HEK293 (cell line): ENCODE measurements around the gene SCAF1.

Experiments
- CTCF ChIA-PET: fragments of 350-600 bp; formaldehyde crosslinking; extraction: SDS; loops from one replicate; lab custom pipeline; 2021; ENCODE audit warnings: antibody characterized with exemption; lab: Yijun Ruan, JAX
- POLR2A ChIA-PET: fragments of 300-600 bp; formaldehyde crosslinking; extraction: SDS; loops from one replicate; lab custom pipeline; 2020; ENCODE audit warnings: antibody characterized with exemption, inconsistent platforms; lab: Yijun Ruan, JAX
- H3K27ac ChIP-seq: fragments of 200-500 bp; sonication (Bioruptor generic); 2 replicates; pipeline ENCODE4 v1.5.1; 2014; ENCODE audit warnings: low read depth, low read length, control low read depth, inconsistent platforms; ENCODE audit errors: extremely low read depth
- H3K36me3 ChIP-seq, 2 experiments: fragments of 200-500 bp in 1 of 2; sonication (Bioruptor generic) in 1 of 2; 1 replicate in 1 of 2; 2 replicates in 1 of 2; pipeline ENCODE4 v1.5.1; 2014 to 2017; ENCODE audit warnings: inconsistent platforms in 2 of 2, low read length in 2 of 2; ENCODE audit not compliant: control insufficient read depth in 2 of 2, insufficient read depth in 1 of 2
- H3K4me1 ChIP-seq: fragments of 200-500 bp; sonication (Bioruptor generic); 2 replicates; pipeline ENCODE4 v1.5.1; 2014; ENCODE audit warnings: mild to moderate bottlenecking, low read length, inconsistent platforms; ENCODE audit not compliant: control insufficient read depth, insufficient read depth
- H3K4me3 ChIP-seq: 2 replicates; pipeline ENCODE4 v1.5.1; 2011; ENCODE audit warnings: low read depth, mild to moderate bottlenecking, control low read depth, low read length, moderate library complexity
- H3K9me3 ChIP-seq: fragments of 200-500 bp; sonication (Bioruptor generic); 2 replicates; pipeline ENCODE4 v1.5.1; 2014; ENCODE audit warnings: low read depth, low read length, inconsistent platforms; ENCODE audit not compliant: control insufficient read depth, insufficient read depth
- EGR2 ChIP-seq: fragments of 450-650 bp; formaldehyde crosslinking; IDR thresholded peaks from 2 replicates; pipeline ENCODE4 v1.5.1; 2016; ENCODE audit warnings: low read depth, missing biosample characterization, missing genetic modification characterization
- KLF1 ChIP-seq: fragments of 450-650 bp; formaldehyde crosslinking; IDR thresholded peaks from 2 replicates; pipeline ENCODE4 v1.5.1; 2016; ENCODE audit warnings: missing biosample characterization, missing genetic modification characterization
- TCF7L2 ChIP-seq: IDR thresholded peaks from 2 replicates; pipeline ENCODE4 v1.6.1; 2011; ENCODE audit warnings: low read depth, mild to moderate bottlenecking, inconsistent platforms, low read length, moderate library complexity, borderline replicate concordance
- YY2 ChIP-seq: fragments of 450-650 bp; formaldehyde crosslinking; IDR thresholded peaks from 2 replicates; pipeline ENCODE4 v1.5.1; 2016; ENCODE audit warnings: missing biosample characterization, missing genetic modification characterization
- ZFHX2 ChIP-seq: fragments of 450-650 bp; formaldehyde crosslinking; conservative IDR thresholded peaks from 2 replicates; pipeline ENCODE4 v1.5.1; 2016; ENCODE audit warnings: missing biosample characterization, missing genetic modification characterization
- ZNF155 ChIP-seq: fragments of 450-650 bp; formaldehyde crosslinking; IDR thresholded peaks from 2 replicates; pipeline ENCODE4 v1.5.1; 2016; ENCODE audit warnings: missing biosample characterization, missing genetic modification characterization
- ZNF211 ChIP-seq: fragments of 450-650 bp; formaldehyde crosslinking; IDR thresholded peaks from 2 replicates; pipeline ENCODE4 v1.5.1; 2016; ENCODE audit warnings: low read depth, missing biosample characterization, missing genetic modification characterization
- ZNF214 ChIP-seq: fragments of 450-650 bp; formaldehyde crosslinking; IDR thresholded peaks from 2 replicates; pipeline ENCODE4 v1.5.1; 2017; ENCODE audit warnings: missing biosample characterization, mild to moderate bottlenecking, missing genetic modification characterization, borderline replicate concordance
- ZNF335 ChIP-seq: fragments of 450-650 bp; formaldehyde crosslinking; conservative IDR thresholded peaks from 2 replicates; pipeline ENCODE4 v1.5.1; 2016; ENCODE audit warnings: missing biosample characterization, missing genetic modification characterization
- ZNF354C ChIP-seq: fragments of 450-650 bp; formaldehyde crosslinking; IDR thresholded peaks from 2 replicates; pipeline ENCODE4 v1.5.1; 2016; ENCODE audit warnings: missing biosample characterization, missing genetic modification characterization, low read depth, borderline replicate concordance
- ZNF549 ChIP-seq: fragments of 450-650 bp; IDR thresholded peaks from 2 replicates; pipeline ENCODE4 v1.5.1; 2018; ENCODE audit warnings: missing biosample characterization, missing genetic modification characterization, mild to moderate bottlenecking, inconsistent platforms, moderate library complexity
- ZNF623 ChIP-seq: fragments of 450-650 bp; formaldehyde crosslinking; IDR thresholded peaks from 2 replicates; pipeline ENCODE4 v1.5.1; 2016; ENCODE audit warnings: missing biosample characterization, missing genetic modification characterization
- ZNF629 ChIP-seq: fragments of 450-650 bp; formaldehyde crosslinking; IDR thresholded peaks from 2 replicates; pipeline ENCODE4 v1.5.1; 2017; ENCODE audit warnings: missing biosample characterization, missing genetic modification characterization
- ZNF677 ChIP-seq: fragments of 450-650 bp; IDR thresholded peaks from 2 replicates; pipeline ENCODE4 v1.5.0; 2018; ENCODE audit warnings: missing biosample characterization, mild to moderate bottlenecking, missing genetic modification characterization, moderate library complexity

The SCAF1 gene

DNA sequence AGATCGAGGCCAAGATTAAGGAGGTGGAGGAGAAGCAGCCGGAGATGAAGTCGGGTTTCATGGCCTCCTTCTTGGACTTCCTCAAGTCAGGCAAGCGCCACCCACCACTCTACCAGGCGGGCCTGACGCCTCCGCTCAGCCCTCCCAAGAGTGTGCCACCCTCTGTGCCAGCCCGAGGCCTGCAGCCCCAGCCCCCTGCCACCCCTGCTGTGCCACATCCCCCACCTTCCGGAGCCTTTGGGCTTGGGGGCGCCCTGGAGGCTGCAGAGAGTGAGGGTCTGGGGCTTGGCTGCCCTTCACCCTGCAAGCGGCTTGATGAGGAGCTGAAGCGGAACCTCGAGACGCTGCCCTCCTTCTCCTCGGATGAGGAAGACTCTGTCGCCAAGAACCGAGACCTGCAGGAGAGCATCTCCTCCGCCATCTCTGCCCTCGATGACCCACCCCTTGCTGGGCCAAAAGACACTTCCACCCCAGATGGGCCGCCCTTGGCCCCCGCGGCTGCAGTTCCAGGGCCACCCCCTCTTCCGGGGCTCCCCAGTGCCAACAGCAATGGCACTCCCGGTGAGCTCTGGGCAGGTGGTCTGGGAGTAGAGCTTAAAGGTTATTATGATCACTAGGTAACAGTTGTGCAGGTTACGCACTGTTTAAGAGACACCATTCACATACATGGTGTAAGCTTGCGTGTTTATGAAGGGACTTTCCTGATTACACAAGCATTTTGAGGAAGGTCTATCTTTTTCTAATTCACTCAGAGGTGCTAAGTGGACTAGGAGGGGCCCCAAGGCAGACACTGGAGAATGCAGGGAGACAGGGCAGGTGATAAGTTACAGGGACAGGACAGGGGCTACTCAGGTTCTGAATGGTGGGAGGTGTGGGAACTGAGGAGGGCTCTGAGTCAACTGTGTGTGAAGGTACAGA lies 42.4 kb upstream of the SCAF1 start:
- Histone ChIP-seq H3K36me3 (peaks cover 67 to 85% of the 10 kb centered on the region in 2 experiments), H3K4me3 (no peak overlapping the region), H3K9me3 (no peaks in the 10 kb centered on the region), H3K4me1 (no peaks in the 10 kb centered on the region), H3K27ac (no peak overlapping the region)
- TF ChIP-seq ZNF214 (tag by site-specific recombination) (no peak), ZNF335 (tag by site-specific recombination) (no peak), EGR2 (0 out of 2 replicates have a peak, but pooled peaks have one; percentile 28)
- ChIA-PET POLR2A (interaction anchor here (0.6 to 0.9 kb wide), 2 partner anchors 9 to 483 kb away, joined by 4 to 5 read pairs; no protein-coding TSS in a partner anchor), CTCF (interaction anchor here (0.7 kb wide), 1 partner anchor 33 kb away, joined by 3 read pairs; no protein-coding TSS in a partner anchor)

DNA sequence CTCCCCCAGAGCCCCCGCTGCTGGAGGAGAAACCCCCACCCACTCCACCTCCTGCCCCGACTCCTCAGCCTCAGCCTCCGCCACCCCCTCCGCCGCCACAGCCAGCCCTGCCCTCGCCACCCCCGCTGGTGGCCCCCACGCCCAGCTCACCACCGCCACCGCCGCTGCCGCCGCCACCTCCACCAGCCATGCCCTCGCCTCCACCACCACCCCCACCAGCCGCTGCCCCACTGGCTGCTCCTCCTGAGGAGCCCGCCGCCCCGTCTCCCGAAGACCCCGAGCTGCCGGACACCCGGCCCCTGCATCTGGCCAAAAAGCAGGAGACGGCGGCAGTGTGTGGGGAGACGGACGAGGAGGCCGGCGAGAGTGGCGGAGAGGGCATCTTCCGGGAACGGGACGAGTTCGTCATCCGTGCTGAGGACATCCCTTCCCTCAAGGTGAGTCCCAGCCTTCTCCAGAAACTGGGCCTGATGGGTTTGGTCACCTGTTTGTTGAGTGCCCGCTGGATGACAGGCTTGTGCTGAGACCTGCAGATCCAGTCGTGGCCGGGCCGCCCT lies 40.4 kb upstream of the SCAF1 start:
- H3K27ac ChIP-seq = no peak overlapping the region
- no peak overlapping the region for H3K4me3 ChIP-seq
- CTCF ChIA-PET = no interaction called here
- no peaks in the 10 kb centered on the region for H3K9me3 ChIP-seq
- H3K36me3 ChIP-seq = peaks cover 79 to 81% of the 10 kb centered on the region in 2 experiments
- TF ChIP-seq ZNF155 = no peak
- TF ChIP-seq ZFHX2 = peak; percentile 49
- no peaks in the 10 kb centered on the region for H3K4me1 ChIP-seq
- POLR2A ChIA-PET = no interaction called here

DNA sequence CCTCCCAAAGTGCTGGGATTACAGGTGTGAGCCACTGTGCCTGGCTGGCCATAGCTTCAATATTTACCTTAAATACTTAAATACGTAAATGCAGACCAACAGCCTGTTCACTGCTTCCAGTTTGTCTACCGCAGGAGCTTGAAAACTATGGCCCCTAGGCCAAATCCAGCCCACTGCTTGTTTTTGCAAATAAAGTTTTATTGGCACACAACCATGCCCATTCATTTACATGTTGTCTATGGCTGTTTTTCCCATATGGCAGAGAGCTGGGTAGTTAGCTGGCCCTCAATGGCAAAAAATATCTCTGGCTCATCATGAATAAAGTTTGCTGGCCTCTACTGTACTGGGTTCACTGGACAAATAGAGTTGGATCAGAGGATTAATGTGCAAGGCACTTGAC lies 39.2 kb upstream of the SCAF1 start:
- no peak for TF ChIP-seq ZNF677 (tag by site-specific recombination)
- TF ChIP-seq ZNF549 (tag by site-specific recombination) = no peak
- Histone ChIP-seq H3K9me3 (no peaks in the 10 kb centered on the region), H3K36me3 (peaks cover 76 to 88% of the 10 kb centered on the region in 2 experiments), H3K27ac (no peak overlapping the region), H3K4me3 (no peak overlapping the region), H3K4me1 (no peaks in the 10 kb centered on the region)
- ChIA-PET POLR2A (interaction anchor here (1.1 kb wide), 1 partner anchor 37 kb away, joined by 5 read pairs; the partner anchor contains the start of gene RRAS), CTCF (no interaction called here)

DNA sequence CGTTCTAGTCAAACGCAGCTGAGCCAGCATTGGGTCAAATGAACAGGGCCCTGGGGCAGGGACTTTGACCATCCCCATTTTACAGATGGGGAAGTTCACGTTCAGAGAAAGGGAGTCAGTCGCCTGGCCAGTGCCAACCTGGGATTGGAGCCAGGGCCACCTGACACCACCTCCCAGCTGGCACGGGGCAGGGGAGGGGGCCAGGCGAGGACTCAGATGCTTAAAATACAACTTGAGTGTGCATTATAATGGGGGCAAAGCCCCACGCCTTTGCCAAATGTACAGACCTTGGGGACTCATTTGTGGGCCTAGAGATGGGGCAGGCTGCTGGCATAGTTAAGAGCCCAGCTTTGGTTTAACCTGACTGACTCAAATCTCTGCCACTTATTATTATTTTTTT lies 36.4 kb upstream of the SCAF1 start:
- Histone ChIP-seq H3K4me3 (no peak overlapping the region), H3K4me1 (no peaks in the 10 kb centered on the region), H3K9me3 (no peaks in the 10 kb centered on the region)
- CTCF ChIA-PET = no interaction called here
- no peak for TF ChIP-seq YY2 (tag by site-specific recombination)
- TF ChIP-seq ZNF211 (tag by site-specific recombination) = no peak
- no peak for TF ChIP-seq ZNF629 (tag by site-specific recombination)
- TF ChIP-seq ZNF354C (tag by site-specific recombination) = no peak
- no peak for TF ChIP-seq KLF1
- peak; percentile 77 for TF ChIP-seq ZNF623 (tag by site-specific recombination)
- TF ChIP-seq TCF7L2 = no peak
- no peak for TF ChIP-seq ZNF677 (tag by site-specific recombination)
- TF ChIP-seq, all 188 proteins: peak for 1
- Histone ChIP-seq H3K36me3 (peaks cover 69 to 89% of the 10 kb centered on the region in 2 experiments), H3K27ac (0 out of 2 replicates have a peak overlapping the region, but pooled peaks have one; percentile 24)
- POLR2A ChIA-PET = interaction anchor here (0.6 kb wide), 1 partner anchor 144 kb away, joined by 3 read pairs; no protein-coding TSS in a partner anchor
